GM18505 (cell line): ENCODE measurements around the gene MCF2.
"Not testable (repeated sequence)": the region's sequence is repeated elsewhere in the genome, so short reads cannot be mapped to it uniquely, and the experiment has no call there.

Experiments
- ATAC-seq: cut with Tn5 transposase; IDR thresholded peaks from one replicate; pipeline ENCODE4 v1.9.1; 2021; ENCODE audit not compliant: unreplicated experiment
- POLR2A ChIP-seq: IDR thresholded peaks from 4 replicates; pipeline ENCODE4 v1.6.1; 2011; ENCODE audit warnings: borderline replicate concordance; ENCODE audit not compliant: insufficient read depth, insufficient read length; ENCODE audit errors: extremely low read depth

The MCF2 gene

GRCh38 chrX:139691493-139691842 is 16.5 kb downstream of the MCF2 start:
- no peak for TF ChIP-seq POLR2A
- ATAC-seq, result no peak

GRCh38 chrX:139685175-139685574 is 22.8 kb downstream of the MCF2 start:
- not testable (repeated sequence) for ATAC-seq

- no peak for TF ChIP-seq POLR2A
- ATAC-seq, result no peak
Measured at GRCh38 chrX:139680356-139680755, 27.6 kb downstream of the MCF2 start.

- ATAC-seq, result no peak
Measured at GRCh38 chrX:139647597-139647996, 60.4 kb downstream of the MCF2 start.

GRCh38 chrX:139642241-139642927 is 65.6 kb downstream of the MCF2 start:
- ATAC-seq, result no peak
- no peak for TF ChIP-seq POLR2A

More at GRCh38 chrX:139647597-139647996, 60.4 kb downstream of the MCF2 start:
- TF ChIP-seq POLR2A, result no peak

- no peak for TF ChIP-seq POLR2A
- ATAC-seq, result no peak
Measured at GRCh38 chrX:139640259-139640658, 67.7 kb downstream of the MCF2 start.

GRCh38 chrX:139639253-139639652 is 68.7 kb downstream of the MCF2 start:
- ATAC-seq, result no peak

GRCh38 chrX:139600105-139600504 is 107.9 kb downstream of the MCF2 start:
- no peak for TF ChIP-seq POLR2A
- no peak for ATAC-seq

More at GRCh38 chrX:139639253-139639652, 68.7 kb downstream of the MCF2 start:
- no peak for TF ChIP-seq POLR2A

- no peak for TF ChIP-seq POLR2A
- ATAC-seq, result no peak
Measured at GRCh38 chrX:139596068-139596467, 111.9 kb downstream of the MCF2 start.

- TF ChIP-seq POLR2A, result no peak
- no peak for ATAC-seq
Measured at GRCh38 chrX:139585613-139586012, 122.4 kb downstream of the MCF2 start.

GRCh38 chrX:139581068-139581467 is 126.9 kb downstream of the MCF2 start:
- TF ChIP-seq POLR2A, result no peak
- no peak for ATAC-seq

- TF ChIP-seq POLR2A, result no peak
- no peak for ATAC-seq
Measured at GRCh38 chrX:139566981-139567380, 141.0 kb downstream of the MCF2 start.

GRCh38 chrX:139563251-139563650 is 144.7 kb downstream of the MCF2 start:
- no peak for ATAC-seq
- TF ChIP-seq POLR2A, result no peak

GRCh38 chrX:139560221-139560620 is 147.7 kb downstream of the MCF2 start:
- TF ChIP-seq POLR2A, result no peak
- ATAC-seq, result no peak
